HepG2 (cell line): ENCODE results near the gene EBPL. TPM values are rescaled to one million over a fixed set of nuclear protein-coding genes. Genes with fewer than 3 reads are reported as not detected.

Source experiments
- ARID4A ChIP-seq: sonication (generic); formaldehyde crosslinking; IDR thresholded peaks from 2 replicates; pipeline ENCODE4 v1.5.0; 2020; ENCODE audit warnings: mild to moderate bottlenecking, missing genetic modification reagents, borderline replicate concordance
- ASH2L ChIP-seq: fragments of 300-600, 200-600 bp; sonication (generic); IDR thresholded peaks from 2 replicates; pipeline ENCODE4 v1.7.0; 2017; ENCODE audit warnings: low read depth, mild to moderate bottlenecking, moderate library complexity, mixed read lengths, low read length; ENCODE audit not compliant: insufficient read length
- ATF7 ChIP-seq, 2 experiments: fragments of 450-650 bp in 1 of 2; sonication (generic) in 1 of 2; formaldehyde crosslinking in 1 of 2; IDR thresholded peaks; 2 replicates each; pipeline versions ENCODE4 v1.4.0 to v1.6.1; 2016 to 2020; ENCODE audit warnings: antibody characterized with exemption in 1 of 2, mild to moderate bottlenecking in 1 of 2, missing genetic modification reagents in 1 of 2
- CBX1 ChIP-seq: IDR thresholded peaks from one replicate; pipeline ENCODE4 v1.6.1; 2016; ENCODE audit warnings: antibody characterized with exemption, low read depth
- HOXA5 ChIP-seq: sonication (generic); formaldehyde crosslinking; IDR thresholded peaks from 2 replicates; pipeline ENCODE4 v1.4.0; 2020; ENCODE audit warnings: missing genetic modification reagents
- JUN ChIP-seq: sonication (generic); formaldehyde crosslinking; IDR thresholded peaks from 2 replicates; pipeline ENCODE4 v1.4.0; 2020; ENCODE audit warnings: mild to moderate bottlenecking, missing genetic modification reagents
- KDM2A ChIP-seq: sonication (generic); formaldehyde crosslinking; IDR thresholded peaks from 2 replicates; pipeline ENCODE4 v1.4.0; 2020; ENCODE audit warnings: low read depth, missing genetic modification reagents, borderline replicate concordance
- KLF12 ChIP-seq: sonication (generic); formaldehyde crosslinking; IDR thresholded peaks from 2 replicates; pipeline ENCODE4 v1.4.0; 2020; ENCODE audit warnings: missing genetic modification reagents, borderline replicate concordance
- NAIF1 ChIP-seq: sonication (generic); formaldehyde crosslinking; IDR thresholded peaks from 2 replicates; pipeline ENCODE4 v1.5.0; 2020; ENCODE audit warnings: mild to moderate bottlenecking, missing genetic modification reagents, borderline replicate concordance
- PAF1 ChIP-seq: IDR thresholded peaks from 2 replicates; pipeline ENCODE4 v1.6.1; 2016; ENCODE audit warnings: missing genetic modification reagents, missing compliant biosample characterization
- RORA ChIP-seq: sonication (generic); formaldehyde crosslinking; IDR thresholded peaks from 2 replicates; pipeline ENCODE4 v1.5.0; 2020; ENCODE audit warnings: mild to moderate bottlenecking, missing genetic modification reagents, moderate library complexity
- SAP130 ChIP-seq: IDR thresholded peaks from 2 replicates; pipeline ENCODE4 v1.6.1; 2016; ENCODE audit warnings: low read depth
- SP140L ChIP-seq: sonication (generic); formaldehyde crosslinking; IDR thresholded peaks from 2 replicates; pipeline ENCODE4 v1.4.0; 2020; ENCODE audit warnings: missing genetic modification reagents, borderline replicate concordance
- XBP1 ChIP-seq: sonication (generic); formaldehyde crosslinking; IDR thresholded peaks from 2 replicates; pipeline ENCODE4 v1.5.0; 2020; ENCODE audit warnings: missing genetic modification reagents
- ZBTB8A ChIP-seq: sonication (generic); formaldehyde crosslinking; IDR thresholded peaks from 2 replicates; pipeline ENCODE4 v1.4.0; 2020; ENCODE audit warnings: mild to moderate bottlenecking, low read depth, missing genetic modification reagents, borderline replicate concordance
- ZNF543 ChIP-seq: sonication (generic); formaldehyde crosslinking; IDR thresholded peaks from 2 replicates; pipeline ENCODE4 v1.4.0; 2020; ENCODE audit warnings: mild to moderate bottlenecking, missing genetic modification reagents
- ZNF710 ChIP-seq: sonication (generic); formaldehyde crosslinking; IDR thresholded peaks from 2 replicates; pipeline ENCODE4 v1.5.0; 2020; ENCODE audit warnings: mild to moderate bottlenecking, missing genetic modification reagents, borderline replicate concordance
- ZNF816 ChIP-seq: sonication (generic); formaldehyde crosslinking; IDR thresholded peaks from 2 replicates; pipeline ENCODE4 v1.8.0; 2022; ENCODE audit warnings: missing genetic modification reagents, mild to moderate bottlenecking, borderline replicate concordance
- polyA plus RNA-seq, 8 experiments: library from polyadenylated mRNA; depleted of rRNA in 3 of 8; stranded (reverse) in 7 of 8; unstranded in 1 of 8; fragments of >200 nt; fragmentation: Illumina TruSeq in 4 of 8; extraction: Trizol in 4 of 8; gene quantifications; 2 replicates each; pipeline versions ENCODE4 v1.2.1 to v1.2.3, GENCODE V29; 2011 to 2016; ENCODE audit warnings: low read depth in 4 of 8, missing spikeins in 1 of 8, mixed read lengths in 1 of 8; ENCODE audit not compliant: insufficient read depth in 1 of 8
- total RNA-seq, 5 experiments: library from RNA; depleted of rRNA; stranded (reverse); fragments of >200 nt; fragmentation: Illumina TruSeq; extraction: Trizol; gene quantifications; 2 replicates each; pipeline ENCODE4 v1.2.3, GENCODE V29; 2016; ENCODE audit warnings: low read depth in 1 of 5
- TF ChIP-seq, protein P1 (sequence below): sonication (generic); formaldehyde crosslinking; IDR thresholded peaks from 2 replicates; pipeline ENCODE4 v1.4.0; 2020; ENCODE audit warnings: low read depth, mild to moderate bottlenecking, missing genetic modification reagents

Gene EBPL
- total and polyA plus RNA-seq, 2 of the 13 experiments (the other 11 are each of a cell fraction or from before 2014, with no cell fraction given): 96.5 to 152 TPM

DNA sequence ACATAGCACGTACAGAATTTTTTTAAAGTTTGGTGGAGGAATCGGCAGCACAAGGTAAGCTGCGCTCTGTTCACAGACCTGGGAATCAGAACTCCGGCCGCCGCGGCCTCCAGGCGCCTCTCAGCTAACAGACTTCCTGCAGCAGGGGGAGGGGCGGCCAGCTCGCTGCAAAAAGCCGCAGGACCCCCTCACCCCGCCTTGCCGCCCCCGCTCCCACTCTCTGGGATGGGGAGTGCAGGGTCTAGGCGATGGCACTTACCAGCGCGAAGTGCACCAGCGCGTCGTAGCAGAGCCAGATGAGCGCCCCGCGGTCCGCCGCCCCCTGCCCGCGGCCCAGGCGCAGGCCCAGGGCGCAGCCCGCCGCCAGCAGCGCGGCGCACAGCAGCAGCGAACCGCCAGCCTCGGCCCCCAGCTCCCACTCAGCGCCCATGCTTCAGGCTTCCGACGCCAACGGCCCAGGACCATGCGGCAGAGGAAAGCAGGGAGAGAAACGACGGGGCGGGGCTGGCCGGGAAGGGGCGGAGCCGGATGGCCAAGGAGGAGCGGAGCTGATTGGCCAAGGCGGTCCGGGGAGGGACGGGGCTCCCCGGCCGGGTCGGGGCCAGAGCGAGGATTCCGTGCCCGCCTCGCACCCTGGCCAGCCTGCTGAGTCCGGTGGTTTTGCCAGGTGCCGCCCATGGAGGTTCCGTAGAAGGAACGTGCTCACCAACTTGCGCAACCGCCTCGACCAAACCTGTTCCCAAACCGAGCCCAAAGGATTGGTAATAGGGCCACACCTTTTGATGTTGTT, at the start of gene EBPL (continued):
- TF ChIP-seq ZNF543 (CRISPR knock-in tag) (0 out of 2 replicates have a peak, but pooled peaks have one; percentile 26), SP140L (CRISPR knock-in tag) (no peak; the same call in 1 of the 2 replicates), ZNF816 (CRISPR knock-in tag) (no peak), ZBTB8A (CRISPR knock-in tag) (no peak), NAIF1 (CRISPR knock-in tag) (peak; percentile 87), KLF12 (CRISPR knock-in tag) (peak; percentile 84; the same call in 1 of the 2 replicates), JUN (CRISPR knock-in tag) (no peak), ATF7 (IDR thresholded peaks at IDR 0.05) (no peak), ATF7 (CRISPR knock-in tag; IDR thresholded peaks at IDR 0.05) (0 out of 2 replicates have a peak, but pooled peaks have one; percentile 41), ARID4A (peak; percentile 79), HOXA5 (CRISPR knock-in tag) (0 out of 2 replicates have a peak, but pooled peaks have one; percentile 60), SAP130 (CRISPR knock-in tag) (peak; percentile 79), CBX1 (no peak), ZNF710 (CRISPR knock-in tag) (peak; percentile 59; the same call in 1 of the 2 replicates), XBP1 (CRISPR knock-in tag) (0 out of 2 replicates have a peak, but pooled peaks have one; percentile 31), ASH2L (peak; percentile 88), PAF1 (CRISPR knock-in tag) (no peak), KDM2A (CRISPR knock-in tag) (peak; percentile 90; the same call in 1 of the 2 replicates), RORA (CRISPR knock-in tag) (no peak)
- TF ChIP-seq, protein P1, sequence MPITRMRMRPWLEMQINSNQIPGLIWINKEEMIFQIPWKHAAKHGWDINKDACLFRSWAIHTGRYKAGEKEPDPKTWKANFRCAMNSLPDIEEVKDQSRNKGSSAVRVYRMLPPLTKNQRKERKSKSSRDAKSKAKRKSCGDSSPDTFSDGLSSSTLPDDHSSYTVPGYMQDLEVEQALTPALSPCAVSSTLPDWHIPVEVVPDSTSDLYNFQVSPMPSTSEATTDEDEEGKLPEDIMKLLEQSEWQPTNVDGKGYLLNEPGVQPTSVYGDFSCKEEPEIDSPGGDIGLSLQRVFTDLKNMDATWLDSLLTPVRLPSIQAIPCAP: no peak
